Epithelial cell of proximal tubule (primary cell): ENCODE data around the gene SLC38A1. TPM values are rescaled to one million over a fixed set of nuclear protein-coding genes. Genes with fewer than 3 reads are reported as not detected.

Source experiments
- DNase-seq: peaks from one replicate; pipeline ENCODE4 v3.0.0-alpha.2; 2011; ENCODE audit warnings: low read depth
- H3K4me3 ChIP-seq: 2 replicates; pipeline ENCODE4 v1.5.1; 2011; ENCODE audit warnings: low read depth, mild to moderate bottlenecking, low read length
- CTCF ChIP-seq: conservative IDR thresholded peaks from 2 replicates; pipeline ENCODE4 v1.5.1; 2012; ENCODE audit warnings: low read depth, mild to moderate bottlenecking, low read length
- total RNA-seq: library from RNA; depleted of rRNA; stranded (reverse); fragments of >200 nt; gene quantifications from 2 replicates; pipeline ENCODE4 v1.2.3, GENCODE V29; 2015

The SLC38A1 gene
- total RNA-seq, 1 donor from 2014 or later: 73.1 TPM

GRCh38 chr12:46242569-46242968, 26.3 kb downstream of the SLC38A1 start:
- no peak overlapping the region for H3K4me3 ChIP-seq
- TF ChIP-seq CTCF: no peak
- no peak for DNase-seq

- TF ChIP-seq CTCF: no peak
- H3K4me3 ChIP-seq: no peak overlapping the region
- DNase-seq: no peak
These were observed 28.4 kb downstream of the SLC38A1 start for GRCh38 chr12:46240436-46240835.

- TF ChIP-seq CTCF: no peak
- no peak overlapping the region for H3K4me3 ChIP-seq
- no peak for DNase-seq
These were observed 30.0 kb downstream of the SLC38A1 start for GRCh38 chr12:46238821-46239220.

- TF ChIP-seq CTCF: no peak
These were observed 31.3 kb downstream of the SLC38A1 start for GRCh38 chr12:46237371-46238045.

GRCh38 chr12:46234000-46234399, 34.8 kb downstream of the SLC38A1 start:
- DNase-seq: no peak
- TF ChIP-seq CTCF: no peak
- H3K4me3 ChIP-seq: no peak overlapping the region

More at GRCh38 chr12:46237371-46238045, 31.3 kb downstream of the SLC38A1 start:
- H3K4me3 ChIP-seq: no peak overlapping the region
- DNase-seq: no peak

- TF ChIP-seq CTCF: no peak
- DNase-seq: no peak
- H3K4me3 ChIP-seq: no peak overlapping the region
These were observed 35.4 kb downstream of the SLC38A1 start for GRCh38 chr12:46233423-46233822.

- TF ChIP-seq CTCF: no peak
- no peak overlapping the region for H3K4me3 ChIP-seq
- DNase-seq: no peak
These were observed 37.9 kb downstream of the SLC38A1 start for GRCh38 chr12:46230983-46231382.
